GM20000 (cell line): Measurements from ENCODE around the gene SLC24A4.

Experiments used
- DNase-seq: peaks from one replicate; pipeline ENCODE4 v3.0.0; 2012; ENCODE audit warnings: low spot score
- TF ChIP-seq, protein P1 (sequence below): IDR thresholded peaks from 2 replicates; pipeline ENCODE4 v1.5.1; 2012; ENCODE audit warnings: mild to moderate bottlenecking, control low read depth; ENCODE audit errors: extremely low read depth, missing control alignments

Gene SLC24A4

DNA sequence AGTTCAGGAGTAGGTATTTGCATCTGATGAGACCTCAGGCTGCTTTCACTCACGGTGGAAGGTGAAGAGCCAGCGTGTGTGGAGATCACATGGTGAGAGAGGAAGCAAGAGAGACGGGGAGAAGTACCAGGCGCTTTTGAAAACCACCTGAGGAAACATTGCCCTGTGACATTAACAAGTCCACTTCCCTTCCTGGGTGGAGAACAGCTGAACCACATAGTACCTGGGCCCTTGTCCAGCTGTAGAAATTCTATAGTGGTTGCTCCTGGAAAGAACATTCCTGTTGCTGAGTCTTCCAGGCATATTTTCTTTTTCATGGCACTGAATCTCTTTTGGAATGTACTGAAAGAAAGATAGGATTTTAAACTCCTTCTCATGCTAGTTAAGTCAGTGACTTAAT lies 103.3 kb downstream of the SLC24A4 start:
- no peak for DNase-seq
- TF ChIP-seq, protein P1, sequence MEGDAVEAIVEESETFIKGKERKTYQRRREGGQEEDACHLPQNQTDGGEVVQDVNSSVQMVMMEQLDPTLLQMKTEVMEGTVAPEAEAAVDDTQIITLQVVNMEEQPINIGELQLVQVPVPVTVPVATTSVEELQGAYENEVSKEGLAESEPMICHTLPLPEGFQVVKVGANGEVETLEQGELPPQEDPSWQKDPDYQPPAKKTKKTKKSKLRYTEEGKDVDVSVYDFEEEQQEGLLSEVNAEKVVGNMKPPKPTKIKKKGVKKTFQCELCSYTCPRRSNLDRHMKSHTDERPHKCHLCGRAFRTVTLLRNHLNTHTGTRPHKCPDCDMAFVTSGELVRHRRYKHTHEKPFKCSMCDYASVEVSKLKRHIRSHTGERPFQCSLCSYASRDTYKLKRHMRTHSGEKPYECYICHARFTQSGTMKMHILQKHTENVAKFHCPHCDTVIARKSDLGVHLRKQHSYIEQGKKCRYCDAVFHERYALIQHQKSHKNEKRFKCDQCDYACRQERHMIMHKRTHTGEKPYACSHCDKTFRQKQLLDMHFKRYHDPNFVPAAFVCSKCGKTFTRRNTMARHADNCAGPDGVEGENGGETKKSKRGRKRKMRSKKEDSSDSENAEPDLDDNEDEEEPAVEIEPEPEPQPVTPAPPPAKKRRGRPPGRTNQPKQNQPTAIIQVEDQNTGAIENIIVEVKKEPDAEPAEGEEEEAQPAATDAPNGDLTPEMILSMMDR, result no peak

DNA sequence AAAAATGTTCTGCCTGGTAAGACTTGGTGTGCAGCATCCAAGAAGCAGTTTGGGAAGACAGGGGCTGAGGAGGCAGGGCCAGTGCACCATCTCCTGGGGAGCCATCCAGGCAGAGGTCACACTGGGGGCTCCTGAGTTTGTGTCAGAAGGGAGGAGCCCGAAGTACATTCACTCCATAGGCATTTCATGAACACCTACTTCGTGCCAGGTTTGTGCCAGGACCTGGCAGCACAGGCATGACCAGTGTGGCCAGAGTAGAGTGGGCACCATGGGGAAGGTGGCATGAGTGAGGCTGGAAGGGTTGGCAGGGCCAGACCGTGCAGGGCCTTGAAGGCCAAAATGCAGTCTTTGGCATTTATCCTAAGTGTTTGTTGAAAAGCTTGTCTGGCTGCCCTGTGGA lies 104.1 kb downstream of the SLC24A4 start:
- TF ChIP-seq, protein P1, result no peak
- DNase-seq, result no peak

DNA sequence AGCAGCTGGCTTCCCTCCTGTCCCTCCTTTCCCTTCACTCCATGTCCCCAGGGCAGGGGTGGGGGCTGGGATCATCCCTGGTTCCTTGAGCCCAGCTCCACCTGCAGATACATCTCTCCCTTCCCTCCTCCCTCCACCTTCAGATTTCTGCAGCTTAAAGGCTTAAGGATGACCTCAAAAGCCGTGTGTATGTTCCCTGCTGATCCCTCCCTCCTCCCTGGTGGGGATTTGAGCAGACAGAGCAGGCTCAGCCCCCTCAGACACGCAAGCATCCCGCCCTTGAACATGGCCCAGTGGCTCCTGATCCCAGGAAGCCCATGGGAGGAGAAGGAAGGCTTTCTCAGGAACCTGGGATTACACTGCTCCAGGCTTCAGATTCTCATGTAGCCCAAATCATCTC lies 107.7 kb downstream of the SLC24A4 start:
- DNase-seq, result no peak
- TF ChIP-seq, protein P1, result no peak

DNA sequence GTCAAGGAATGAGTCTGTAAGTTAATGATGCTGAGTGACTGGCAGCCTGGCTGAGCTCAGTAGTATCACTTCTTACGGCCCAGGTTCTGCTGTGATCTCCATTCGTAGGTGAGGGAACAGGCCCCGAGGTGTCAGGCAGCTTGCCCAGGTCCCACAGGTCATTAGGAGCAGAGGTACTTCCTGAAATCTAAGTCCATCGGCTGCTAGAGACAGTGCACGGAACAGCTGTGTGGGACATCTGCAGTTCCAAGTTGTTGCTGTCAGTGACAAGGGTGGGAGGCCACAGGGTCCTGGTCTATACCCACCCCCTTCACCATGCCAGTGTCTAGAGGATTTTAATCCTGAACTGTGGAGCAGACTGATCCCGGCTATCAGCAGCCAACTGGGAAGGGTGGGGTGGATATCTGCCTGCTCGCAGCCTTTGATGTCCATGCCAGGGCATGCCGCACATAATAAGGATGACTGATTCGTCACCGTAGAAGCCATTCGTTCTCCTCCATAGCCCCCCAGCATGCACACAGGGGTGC lies 108.3 kb downstream of the SLC24A4 start:
- no peak for DNase-seq
- TF ChIP-seq, protein P1, result no peak

DNA sequence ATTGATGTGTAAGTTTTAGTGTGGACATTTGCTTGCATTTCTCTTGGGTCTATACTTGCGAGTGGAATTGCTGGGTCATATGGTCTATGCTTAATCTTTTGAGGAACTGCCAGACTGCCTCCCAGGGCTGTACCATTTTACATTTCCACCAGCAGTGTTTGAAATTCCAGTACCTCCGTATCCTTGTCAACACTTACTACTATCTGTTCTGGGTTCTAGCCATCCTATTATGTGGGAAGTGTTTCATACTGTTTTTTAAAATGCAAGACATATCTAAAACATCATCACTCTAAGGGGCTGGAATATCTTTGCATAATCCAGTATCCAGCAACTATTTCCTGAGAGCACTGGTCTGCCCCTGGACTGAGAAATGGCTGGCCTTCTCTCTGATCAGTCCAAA lies 110.4 kb downstream of the SLC24A4 start:
- TF ChIP-seq, protein P1, result no peak
- DNase-seq, result no peak

DNA sequence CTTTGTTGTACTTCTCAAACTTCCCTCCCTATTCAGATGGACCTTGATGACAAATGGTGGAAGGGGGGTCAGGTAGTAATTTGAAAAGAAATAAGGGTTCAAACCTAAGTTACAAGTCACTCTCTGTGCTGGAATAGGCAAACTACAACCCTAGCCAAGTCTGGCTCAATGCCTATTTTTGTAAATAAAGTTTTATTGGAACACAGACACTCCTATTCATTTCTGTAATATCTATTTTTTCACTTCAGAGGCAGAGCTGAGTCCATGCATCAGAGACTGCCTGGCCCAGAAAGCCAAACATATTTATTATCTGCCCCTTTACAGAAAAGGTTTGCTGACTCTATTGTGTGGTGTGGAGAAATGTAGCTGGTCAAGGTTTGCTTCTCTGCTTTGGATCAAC lies 112.2 kb downstream of the SLC24A4 start:
- DNase-seq, result no peak
- TF ChIP-seq, protein P1, result no peak

DNA sequence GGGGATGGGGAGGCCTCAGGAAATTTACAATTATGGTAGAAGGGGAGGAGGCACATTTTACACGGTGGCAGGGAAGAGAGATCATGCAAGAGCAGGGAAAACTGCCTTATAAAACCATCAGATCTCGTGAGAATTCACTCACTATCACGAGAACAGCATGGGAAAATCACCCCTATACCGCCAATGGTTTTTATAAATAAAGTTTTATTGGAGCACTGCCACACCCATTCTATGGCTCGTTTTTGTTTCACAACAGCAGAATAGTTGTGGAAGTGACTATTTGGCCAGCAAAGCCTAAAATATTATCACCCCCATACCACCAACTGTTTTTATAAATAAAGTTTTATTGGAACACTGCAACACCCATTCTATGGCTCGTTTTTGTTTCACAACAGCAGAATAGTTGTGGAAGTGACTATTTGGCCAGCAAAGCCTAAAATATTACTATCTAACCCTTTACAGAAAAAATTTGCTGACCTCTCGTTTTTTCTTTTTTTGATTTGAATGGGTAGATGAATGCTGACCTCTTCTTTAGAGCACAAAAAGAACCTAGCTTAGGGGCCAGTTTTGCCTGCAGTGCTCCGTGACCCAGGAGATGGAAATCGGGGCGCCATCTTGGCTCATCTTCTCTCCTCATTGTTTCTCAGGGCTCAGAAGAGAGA lies 113.3 kb downstream of the SLC24A4 start:
- DNase-seq, result no peak
- TF ChIP-seq, protein P1, result no peak
